GM18951 (cell line): ENCODE measurements around the gene AGPAT4.

Experiments
- POLR2A ChIP-seq: IDR thresholded peaks from 4 replicates; pipeline ENCODE4 v1.6.1; 2011; ENCODE audit warnings: mild to moderate bottlenecking; ENCODE audit not compliant: insufficient read length, insufficient read depth; ENCODE audit errors: extremely low read depth
- in situ Hi-C: fragments of 300-500 bp; cut with MboI; formaldehyde crosslinking; loops from one replicate; pipeline ENCODE4 v1.12.0; 2022; ENCODE audit warnings: low sequenced_read_pairs, mixed read lengths, inconsistent platforms; ENCODE audit not compliant: unreplicated experiment

The AGPAT4 gene

DNA sequence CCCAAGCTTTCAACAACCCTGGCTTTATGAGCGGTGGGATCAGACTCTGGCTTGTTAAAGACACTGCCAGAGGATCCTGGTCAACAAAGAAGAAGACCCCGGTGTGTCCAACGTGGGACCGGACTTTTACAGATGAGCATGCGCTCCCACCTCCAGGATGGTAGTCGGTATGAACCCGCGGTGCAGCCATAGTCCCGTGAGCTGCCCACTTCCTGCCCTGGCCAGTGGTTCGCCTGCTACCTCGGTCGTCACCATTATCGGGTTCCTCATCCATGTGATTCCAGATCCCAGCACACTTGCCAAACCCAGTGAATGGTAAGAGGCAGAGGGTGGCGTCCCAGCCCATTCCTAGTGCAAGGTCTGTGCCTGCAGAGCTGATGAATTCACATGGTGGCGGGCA is 112.7 kb downstream of the AGPAT4 start:
- in situ Hi-C loops = no loop called here
- no peak for TF ChIP-seq POLR2A

DNA sequence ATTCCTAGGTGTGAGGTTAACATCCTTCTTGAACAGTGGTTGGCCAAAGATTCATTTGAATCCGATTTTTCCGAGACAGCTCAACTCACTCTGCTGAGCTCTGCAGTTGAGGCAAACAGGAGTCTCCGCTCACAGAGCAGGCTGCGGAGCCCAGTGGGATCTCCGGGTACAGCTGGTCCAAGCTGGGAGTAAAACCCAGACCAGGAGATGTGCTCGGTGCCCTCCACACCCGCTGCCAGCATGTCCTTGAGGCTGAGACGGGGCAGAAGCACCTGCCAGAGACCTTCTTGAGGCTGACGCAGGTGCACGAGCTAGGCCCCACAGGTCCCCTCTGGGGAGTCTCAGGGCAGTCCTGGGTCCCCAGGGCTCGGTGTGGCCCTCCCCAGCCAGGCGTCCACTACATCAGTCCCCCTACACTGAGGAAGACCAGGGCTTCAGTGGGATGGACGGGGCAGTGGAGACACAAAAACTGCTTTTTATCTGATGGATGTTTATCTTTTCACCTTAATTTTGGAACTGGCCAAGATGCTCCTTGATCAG is 119.0 kb downstream of the AGPAT4 start:
- no peak for TF ChIP-seq POLR2A
- in situ Hi-C loops = no loop called here

DNA sequence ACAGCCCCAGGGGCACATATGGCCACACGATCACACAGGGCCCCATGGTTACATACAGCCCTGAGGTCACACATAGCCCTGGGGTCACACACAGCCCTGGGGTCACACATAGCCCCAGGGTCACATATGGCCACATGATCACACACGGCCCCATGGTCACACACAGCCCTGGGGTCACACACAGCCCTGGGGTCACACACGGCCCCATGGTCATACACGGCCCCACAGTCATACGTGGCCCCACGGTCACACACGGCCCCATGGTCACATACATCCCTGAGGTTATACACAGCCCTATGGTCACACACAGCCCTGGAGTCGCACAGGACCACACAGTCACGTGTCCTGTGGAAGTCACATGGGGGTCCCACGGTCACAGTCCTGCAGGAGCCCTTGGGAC is 120.1 kb downstream of the AGPAT4 start:
- TF ChIP-seq POLR2A = no peak
- in situ Hi-C loops = no loop called here

GRCh38 chr6:161152907-161153662 is 120.8 kb downstream of the AGPAT4 start:
- TF ChIP-seq POLR2A = no peak
- in situ Hi-C loops = no loop called here

- TF ChIP-seq POLR2A = no peak
- in situ Hi-C loops = no loop called here
These were observed 121.4 kb downstream of the AGPAT4 start for GRCh38 chr6:161152527-161152862.

DNA sequence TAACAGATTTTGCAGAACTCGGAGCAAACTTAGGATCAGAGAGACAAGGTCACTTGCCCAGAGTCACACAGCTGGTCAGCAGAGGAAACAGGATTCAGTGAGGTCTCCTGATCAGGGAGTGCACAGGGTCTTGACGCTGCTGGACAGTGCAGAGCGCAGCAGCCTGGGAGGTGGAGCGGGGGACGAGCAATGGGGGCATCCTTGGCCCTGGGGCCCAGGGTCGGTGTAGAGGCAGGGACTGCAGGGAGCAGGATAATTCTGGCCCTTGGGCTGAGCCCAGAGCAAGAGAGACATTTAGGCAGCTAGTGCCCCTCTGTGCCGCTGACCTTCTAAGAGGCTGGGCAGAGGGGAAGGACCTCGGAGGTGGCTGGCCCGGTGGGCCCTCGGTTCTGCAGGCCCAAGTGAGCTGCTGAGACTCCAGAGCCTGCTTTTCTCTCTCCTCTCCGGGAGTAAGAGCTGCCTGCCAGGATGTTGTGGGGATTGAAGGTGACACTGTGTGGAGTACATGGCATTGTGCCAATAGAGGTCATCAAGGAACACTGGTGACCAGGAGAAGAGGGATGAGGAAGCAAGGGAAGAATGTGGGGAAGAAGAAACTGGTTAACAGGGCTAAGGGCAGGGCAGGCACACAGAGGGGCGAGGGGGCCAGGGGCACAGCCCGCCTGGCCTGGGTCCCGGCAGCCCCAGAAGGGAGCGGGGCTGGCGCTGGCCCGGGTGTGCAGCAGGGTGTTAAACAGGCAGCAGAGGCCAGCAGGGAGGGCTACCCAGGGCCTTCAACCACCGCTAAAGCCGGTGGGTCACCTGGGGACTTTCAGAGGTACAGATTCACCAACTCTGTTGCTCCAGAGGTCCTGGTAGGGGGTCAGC is 122.0 kb downstream of the AGPAT4 start:
- in situ Hi-C loops = no loop called here
- TF ChIP-seq POLR2A = no peak

- in situ Hi-C loops = no loop called here
- TF ChIP-seq POLR2A = no peak
These were observed 122.7 kb downstream of the AGPAT4 start for GRCh38 chr6:161151059-161151645.

GRCh38 chr6:161150566-161150965 is 123.3 kb downstream of the AGPAT4 start:
- in situ Hi-C loops = no loop called here
- TF ChIP-seq POLR2A = no peak

- in situ Hi-C loops = no loop called here
- TF ChIP-seq POLR2A = no peak
These were observed 123.7 kb downstream of the AGPAT4 start for GRCh38 chr6:161150136-161150535.

DNA sequence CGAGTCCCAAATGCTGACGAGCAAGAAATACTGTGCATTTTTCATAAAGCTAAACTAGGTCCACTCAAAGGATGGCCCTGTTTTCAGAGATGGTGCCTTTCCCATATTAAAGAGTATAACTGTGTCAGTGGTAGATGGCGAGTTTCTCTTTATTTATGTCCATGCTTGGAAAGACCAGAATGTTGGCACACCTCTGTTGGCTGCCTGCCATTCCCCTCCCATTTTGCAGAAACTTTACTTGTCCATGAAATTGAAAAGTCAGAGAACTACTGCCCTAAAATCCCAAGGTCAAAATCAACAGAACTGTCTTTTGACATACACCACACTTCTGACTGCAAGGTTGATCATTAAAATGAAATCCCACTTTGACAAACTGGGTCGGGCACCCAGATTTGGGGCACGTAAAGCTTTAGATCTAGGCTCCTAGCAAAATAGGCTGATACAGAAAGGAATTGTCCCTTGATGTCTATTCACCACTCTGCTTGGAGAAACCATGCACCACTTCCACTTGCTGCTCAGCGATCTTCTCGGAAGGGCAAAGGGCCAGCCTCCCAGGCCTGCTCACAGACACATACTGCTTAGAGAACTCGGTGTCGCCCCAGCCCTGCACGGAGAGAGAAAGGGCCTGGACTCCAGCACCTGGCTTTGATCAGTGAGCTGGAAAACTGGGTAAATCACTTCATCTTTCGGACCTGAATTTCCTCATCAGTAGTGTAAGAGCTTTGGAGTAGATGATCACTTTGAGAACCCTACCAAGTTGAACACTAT is 130.0 kb downstream of the AGPAT4 start:
- in situ Hi-C loops = no loop called here
- no peak for TF ChIP-seq POLR2A

DNA sequence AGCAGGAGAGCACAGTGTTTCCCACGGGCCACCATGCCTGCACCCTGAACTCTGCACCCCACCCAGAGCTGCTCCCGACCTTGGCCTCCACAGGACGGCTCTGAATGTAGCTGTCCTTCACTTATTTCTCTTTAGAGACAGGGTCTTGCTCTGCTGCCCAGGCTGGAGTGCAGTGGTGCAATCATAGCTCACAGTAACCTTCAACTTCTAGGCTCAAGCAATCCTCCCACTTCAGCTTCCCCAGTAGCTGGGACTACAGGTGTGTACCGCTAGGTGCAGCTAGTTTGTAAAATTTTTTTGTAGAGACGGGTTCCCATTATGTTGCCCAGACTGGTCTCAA is 130.9 kb downstream of the AGPAT4 start:
- TF ChIP-seq POLR2A = no peak
- in situ Hi-C loops = no loop called here

GRCh38 chr6:161141173-161141572 is 132.7 kb downstream of the AGPAT4 start:
- TF ChIP-seq POLR2A = no peak
- in situ Hi-C loops = no loop called here

- TF ChIP-seq POLR2A = no peak
- in situ Hi-C loops = no loop called here
These were observed 133.3 kb downstream of the AGPAT4 start for GRCh38 chr6:161140554-161140875.
